Activated CD4-positive, CD25-positive, alpha-beta regulatory T cell treated with anti-CD3 and anti-CD28 coated beads, Interleukin-2, amount 50 U/mL, for 72 hours (primary cell): ENCODE data around the gene DIO3.

Experiments
- DNase-seq: peaks from one replicate; pipeline ENCODE4 v3.0.0; 2021

Gene DIO3

GRCh38 chr14:101600336-101600890, 39.1 kb downstream of the DIO3 start:
- no peak for DNase-seq

GRCh38 chr14:101600891-101601605, 39.8 kb downstream of the DIO3 start:
- no peak for DNase-seq

- peak; percentile 13 for DNase-seq
Observed at GRCh38 chr14:101601606-101602465, 40.5 kb downstream of the DIO3 start.

GRCh38 chr14:101602466-101602840, 41.2 kb downstream of the DIO3 start:
- no peak for DNase-seq

GRCh38 chr14:101603096-101603495, 41.8 kb downstream of the DIO3 start:
- DNase-seq, result peak; percentile 21

GRCh38 chr14:101604228-101604934, 43.1 kb downstream of the DIO3 start:
- DNase-seq, result peak; percentile 23

GRCh38 chr14:101604935-101605780, 43.9 kb downstream of the DIO3 start:
- peak; percentile 17 for DNase-seq

- no peak for DNase-seq
Observed at GRCh38 chr14:101605836-101606235, 44.5 kb downstream of the DIO3 start.
